Measurements from ENCODE around the gene CMTM5. TPM values are rescaled to one million over a fixed set of nuclear protein-coding genes. Genes with fewer than 3 reads are reported as not detected.

Gene CMTM5
- total RNA-seq, 1 donor from 2014 or later, result 0.26 TPM

- Mint-ChIP-seq H3K27ac (ENCODE audit: unreplicated experiment) (no peak overlapping the region), H3K27me3 (ENCODE audit: unreplicated experiment) (peaks cover 20% of the 10 kb centered on the region), H3K9me3 (ENCODE audit: unreplicated experiment) (no peaks in the 10 kb centered on the region), H3K4me1 (ENCODE audit: unreplicated experiment) (peaks cover 26% of the 10 kb centered on the region), H3K4me3 (ENCODE audit: unreplicated experiment) (no peak overlapping the region), H3K36me3 (ENCODE audit: low read depth, unreplicated experiment) (peaks cover 6% of the 10 kb centered on the region)
- TF ChIP-seq CTCF (IDR thresholded peaks at IDR 0.05; ENCODE audit: unreplicated experiment), result no peak
- peak; percentile 45 for DNase-seq (ENCODE audit: low spot score)
These were observed 11.0 kb upstream of the CMTM5 start for GRCh38 chr14:23365732-23366425.

- Mint-ChIP-seq H3K27ac (ENCODE audit: unreplicated experiment) (no peak overlapping the region), H3K27me3 (ENCODE audit: unreplicated experiment) (peaks cover 20% of the 10 kb centered on the region), H3K4me1 (ENCODE audit: unreplicated experiment) (peaks cover 23% of the 10 kb centered on the region), H3K9me3 (ENCODE audit: unreplicated experiment) (no peaks in the 10 kb centered on the region), H3K36me3 (ENCODE audit: low read depth, unreplicated experiment) (peaks cover 3% of the 10 kb centered on the region), H3K4me3 (ENCODE audit: unreplicated experiment) (peak overlapping the region; percentile 66)
- peak; percentile 49 for DNase-seq (ENCODE audit: low spot score)
- TF ChIP-seq CTCF (IDR thresholded peaks at IDR 0.05; ENCODE audit: unreplicated experiment), result no peak
These were observed 10.4 kb upstream of the CMTM5 start for GRCh38 chr14:23366426-23366921.

- Mint-ChIP-seq H3K27me3 (ENCODE audit: unreplicated experiment) (peaks cover 15% of the 10 kb centered on the region), H3K4me1 (ENCODE audit: unreplicated experiment) (peaks cover 16% of the 10 kb centered on the region), H3K36me3 (ENCODE audit: low read depth, unreplicated experiment) (peaks cover 3% of the 10 kb centered on the region), H3K9me3 (ENCODE audit: unreplicated experiment) (no peaks in the 10 kb centered on the region), H3K27ac (ENCODE audit: unreplicated experiment) (no peak overlapping the region), H3K4me3 (ENCODE audit: unreplicated experiment) (no peak overlapping the region)
- no peak for DNase-seq (ENCODE audit: low spot score)
- TF ChIP-seq CTCF (IDR thresholded peaks at IDR 0.05; ENCODE audit: unreplicated experiment), result no peak
These were observed 6.6 kb upstream of the CMTM5 start for GRCh38 chr14:23370221-23370620.

GRCh38 chr14:23371865-23372264 is 5.0 kb upstream of the CMTM5 start:
- H3K4me1 Mint-ChIP-seq (ENCODE audit: unreplicated experiment), result peaks cover 11% of the 10 kb centered on the region
- TF ChIP-seq CTCF (IDR thresholded peaks at IDR 0.05; ENCODE audit: unreplicated experiment), result no peak
- peaks cover 2% of the 10 kb centered on the region for H3K36me3 Mint-ChIP-seq (ENCODE audit: low read depth, unreplicated experiment)
- no peak for DNase-seq (ENCODE audit: low spot score)
- H3K4me3 Mint-ChIP-seq (ENCODE audit: unreplicated experiment), result no peak overlapping the region
- H3K9me3 Mint-ChIP-seq (ENCODE audit: unreplicated experiment), result no peaks in the 10 kb centered on the region
- peaks cover 14% of the 10 kb centered on the region for H3K27me3 Mint-ChIP-seq (ENCODE audit: unreplicated experiment)
- H3K27ac Mint-ChIP-seq (ENCODE audit: unreplicated experiment), result no peak overlapping the region

- no peak for TF ChIP-seq CTCF (IDR thresholded peaks at IDR 0.05; ENCODE audit: unreplicated experiment)
- Mint-ChIP-seq H3K27ac (ENCODE audit: unreplicated experiment) (no peak within 1 kb of the TSS), H3K9me3 (ENCODE audit: unreplicated experiment) (no peaks in the 10 kb centered on the region), H3K27me3 (ENCODE audit: unreplicated experiment) (peaks cover 11% of the 10 kb centered on the region), H3K4me1 (ENCODE audit: unreplicated experiment) (peaks cover 8% of the 10 kb centered on the region), H3K36me3 (ENCODE audit: low read depth, unreplicated experiment) (no peaks in the 10 kb centered on the region), H3K4me3 (ENCODE audit: unreplicated experiment) (no peak within 1 kb of the TSS)
- DNase-seq (ENCODE audit: low spot score), result no peak
These were observed 4.3 kb upstream of the CMTM5 start, which contains the start of gene IL25 for GRCh38 chr14:23372509-23372908. IL25 (plus strand) TSS chr14:23372809.
